ENCODE results near the gene PGP. TPM values are rescaled to one million over a fixed set of nuclear protein-coding genes. Genes with fewer than 3 reads are reported as not detected.
"Not testable (repeated sequence)": the region's sequence is repeated elsewhere in the genome, so short reads cannot be mapped to it uniquely, and the experiment has no call there.

PGP gene, protein sequence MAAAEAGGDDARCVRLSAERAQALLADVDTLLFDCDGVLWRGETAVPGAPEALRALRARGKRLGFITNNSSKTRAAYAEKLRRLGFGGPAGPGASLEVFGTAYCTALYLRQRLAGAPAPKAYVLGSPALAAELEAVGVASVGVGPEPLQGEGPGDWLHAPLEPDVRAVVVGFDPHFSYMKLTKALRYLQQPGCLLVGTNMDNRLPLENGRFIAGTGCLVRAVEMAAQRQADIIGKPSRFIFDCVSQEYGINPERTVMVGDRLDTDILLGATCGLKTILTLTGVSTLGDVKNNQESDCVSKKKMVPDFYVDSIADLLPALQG
- total RNA-seq (1 to 10 TPM; 8.1 to 8.5 TPM), total RNA-seq (7.3 to 54.6 (median 33.3) reads per million in 172 experiments)
- 13.0 TPM for polyA plus RNA-seq (2013, experiment 1 of 2)
- polyA plus RNA-seq (2013, experiment 2 of 2) = 11.4 TPM

DNA sequence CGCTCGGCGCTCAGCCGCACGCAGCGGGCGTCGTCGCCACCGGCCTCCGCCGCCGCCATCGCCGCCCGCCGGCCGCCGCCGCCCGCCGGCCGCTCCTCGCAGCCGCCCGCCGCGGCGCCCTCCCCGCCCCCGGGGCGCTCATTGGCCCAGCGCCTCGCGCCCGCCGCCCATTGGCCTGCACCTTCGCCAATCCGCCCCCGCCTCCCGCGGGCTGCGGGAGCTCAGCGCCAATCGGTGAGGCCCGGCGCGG is at the start of gene PGP:
PGP (minus strand) TSS at position 122 of the 250 bp plus-strand sequence; CDS start at position 59, 63 bp downstream.
- DNase-seq (no peak), ATAC-seq (ENCODE audit: poor library complexity) (peak; percentile 96)
- Histone ChIP-seq H3K27ac (ENCODE audit: low read depth in 1 of 2, low read length in 2 of 2) (peak within 1 kb of the TSS; percentile 64 to 73), H3K36me3 (ENCODE audit: insufficient read depth, low read length) (peaks cover under 1% of the 10 kb centered on the region), H3K4me1 (ENCODE audit: insufficient read depth, low read length) (peaks cover 25% of the 10 kb centered on the region), H3K27me3 (ENCODE audit: control insufficient read depth in 1 of 2, insufficient read depth in 2 of 2, low read length in 2 of 2) (no peaks in the 10 kb centered on the region), H3K9me3 (ENCODE audit: control insufficient read depth in 1 of 2, insufficient read depth in 1 of 2, low read length in 2 of 2) (no peaks in the 10 kb centered on the region), H3K4me3 (ENCODE audit: low read length) (peak within 1 kb of the TSS; percentile 76)
- ChIA-PET POLR2A (interaction anchor here (0.6 to 2.5 kb wide), 21 partner anchors 9 to 668 kb away, joined by 3 to 47 read pairs (median 4); partner anchors contain the start of genes AMDHD2, ATP6V0C, DNASE1L2 and E4F1), CTCF (interaction anchor here (0.7 to 1.4 kb wide), 3 partner anchors 20 to 74 kb away, joined by 3 to 5 read pairs (median 4); partner anchors contain the start of gene ECI1)
- intact Hi-C loops (cut with DNase I, micrococcal nuclease) = loop anchor here in 1 of 2 experiments (1.0 to 10.0 kb wide), 2 partner anchors 8 to 800 kb away; partner anchors contain the start of gene UNKL
- TF ChIP-seq, protein P1, sequence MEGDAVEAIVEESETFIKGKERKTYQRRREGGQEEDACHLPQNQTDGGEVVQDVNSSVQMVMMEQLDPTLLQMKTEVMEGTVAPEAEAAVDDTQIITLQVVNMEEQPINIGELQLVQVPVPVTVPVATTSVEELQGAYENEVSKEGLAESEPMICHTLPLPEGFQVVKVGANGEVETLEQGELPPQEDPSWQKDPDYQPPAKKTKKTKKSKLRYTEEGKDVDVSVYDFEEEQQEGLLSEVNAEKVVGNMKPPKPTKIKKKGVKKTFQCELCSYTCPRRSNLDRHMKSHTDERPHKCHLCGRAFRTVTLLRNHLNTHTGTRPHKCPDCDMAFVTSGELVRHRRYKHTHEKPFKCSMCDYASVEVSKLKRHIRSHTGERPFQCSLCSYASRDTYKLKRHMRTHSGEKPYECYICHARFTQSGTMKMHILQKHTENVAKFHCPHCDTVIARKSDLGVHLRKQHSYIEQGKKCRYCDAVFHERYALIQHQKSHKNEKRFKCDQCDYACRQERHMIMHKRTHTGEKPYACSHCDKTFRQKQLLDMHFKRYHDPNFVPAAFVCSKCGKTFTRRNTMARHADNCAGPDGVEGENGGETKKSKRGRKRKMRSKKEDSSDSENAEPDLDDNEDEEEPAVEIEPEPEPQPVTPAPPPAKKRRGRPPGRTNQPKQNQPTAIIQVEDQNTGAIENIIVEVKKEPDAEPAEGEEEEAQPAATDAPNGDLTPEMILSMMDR (IDR thresholded peaks at IDR 0.05) = no peak
- peaks cover 11% of the 10 kb centered on the region for H3K4me1 Mint-ChIP-seq (ENCODE audit: low read depth)
- peak within 1 kb of the TSS; percentile 71 for H3K27ac Mint-ChIP-seq
- no peaks in the 10 kb centered on the region for H3K9me3 Mint-ChIP-seq
- peak within 1 kb of the TSS; percentile 88 for H3K4me3 Mint-ChIP-seq
- H3K36me3 Mint-ChIP-seq (ENCODE audit: low read depth) = peaks cover 3% of the 10 kb centered on the region
- no peaks in the 10 kb centered on the region for H3K27me3 Mint-ChIP-seq

DNA sequence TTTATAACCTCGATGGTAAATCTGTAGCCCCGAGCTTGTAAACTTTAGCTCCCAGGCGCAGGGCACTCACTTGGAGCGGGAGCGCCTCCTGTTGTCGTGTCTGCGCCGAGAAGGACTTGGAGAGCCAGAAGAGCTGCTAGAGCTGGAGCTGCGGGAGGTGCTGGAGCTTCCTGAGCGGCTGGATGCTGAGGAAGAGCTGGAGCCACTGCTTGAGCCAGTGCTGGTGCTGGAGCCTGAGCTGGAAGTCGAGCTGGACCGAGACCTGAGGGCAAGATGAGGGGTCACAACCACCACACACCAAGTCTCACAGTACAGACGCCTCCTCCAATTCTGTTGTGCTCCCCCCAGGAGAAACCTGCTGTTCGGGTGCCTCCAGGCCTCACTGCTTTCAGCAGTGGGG is 48.4 kb upstream of the PGP start:
- CTCF ChIA-PET = interaction anchor here (0.8 kb wide), 1 partner anchor 11 kb away, joined by 4 read pairs; no protein-coding TSS in a partner anchor
- POLR2A ChIA-PET = interaction anchor here (2.9 kb wide), 1 partner anchor 11 kb away, joined by 13 read pairs; the partner anchor contains the start of gene ECI1
- peaks cover 90% of the 10 kb centered on the region for H3K36me3 Mint-ChIP-seq (ENCODE audit: low read depth)
- H3K27me3 Mint-ChIP-seq; ATAC-seq (ENCODE audit: poor library complexity); H3K9me3 Mint-ChIP-seq; intact Hi-C loops (cut with DNase I, micrococcal nuclease); H3K27ac Mint-ChIP-seq; H3K27ac ChIP-seq (ENCODE audit: low read depth in 1 of 2, low read length in 2 of 2); H3K9me3 ChIP-seq (ENCODE audit: control insufficient read depth in 1 of 2, insufficient read depth in 1 of 2, low read length in 2 of 2); H3K27me3 ChIP-seq (ENCODE audit: control insufficient read depth in 1 of 2, insufficient read depth in 2 of 2, low read length in 2 of 2); H3K4me3 ChIP-seq (ENCODE audit: low read length): not testable (repeated sequence)
- H3K4me1 Mint-ChIP-seq (ENCODE audit: low read depth) = peaks cover 29% of the 10 kb centered on the region
- H3K36me3 ChIP-seq (ENCODE audit: insufficient read depth, low read length) = peaks cover 53% of the 10 kb centered on the region
- peak overlapping the region; percentile 7 for H3K4me3 Mint-ChIP-seq
- DNase-seq = peak in 1 of 14 experiments; percentile 1
- H3K4me1 ChIP-seq (ENCODE audit: insufficient read depth, low read length) = peaks cover 19% of the 10 kb centered on the region

DNA sequence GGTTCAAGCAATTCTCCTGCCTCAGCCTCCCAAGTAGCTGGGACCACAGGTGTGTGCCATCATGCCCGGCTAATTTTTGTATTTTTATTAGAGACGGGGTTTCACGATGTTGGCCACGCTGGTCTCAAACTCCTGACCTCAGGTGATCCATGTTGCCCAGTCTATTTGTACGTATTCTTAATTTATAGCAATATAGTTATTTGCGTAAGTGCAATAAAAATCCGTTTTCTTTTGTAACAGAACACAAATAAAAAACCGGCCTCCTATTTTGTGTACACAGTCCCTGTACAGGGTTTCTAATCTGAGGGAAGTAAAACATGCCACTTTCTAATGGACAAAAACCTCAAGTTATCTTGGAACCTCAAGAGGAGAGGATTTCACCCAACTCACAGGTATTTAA is 45.6 kb upstream of the PGP start:
- Mint-ChIP-seq H3K4me3 (no peak overlapping the region), H3K27me3 (no peaks in the 10 kb centered on the region), H3K9me3 (no peaks in the 10 kb centered on the region), H3K27ac (no peak overlapping the region), H3K4me1 (ENCODE audit: low read depth) (peaks cover 9% of the 10 kb centered on the region), H3K36me3 (ENCODE audit: low read depth) (peaks cover 96% of the 10 kb centered on the region)
- DNase-seq (no peak), ATAC-seq (ENCODE audit: poor library complexity) (no peak)
- ChIA-PET POLR2A (no interaction called here), CTCF (interaction anchor here (0.7 kb wide), 1 partner anchor 120 kb away, joined by 3 read pairs; no protein-coding TSS in a partner anchor)
- H3K9me3 ChIP-seq (ENCODE audit: control insufficient read depth in 1 of 2, insufficient read depth in 1 of 2, low read length in 2 of 2) = no peaks in the 10 kb centered on the region
- TF ChIP-seq, protein P1 (IDR thresholded peaks at IDR 0.05) = no peak
- H3K27ac ChIP-seq (ENCODE audit: low read depth in 1 of 2, low read length in 2 of 2) = no peak overlapping the region
- peaks cover 81% of the 10 kb centered on the region for H3K36me3 ChIP-seq (ENCODE audit: insufficient read depth, low read length)
- intact Hi-C loops (cut with DNase I, micrococcal nuclease) = no loop called here
- no peak overlapping the region for H3K4me3 ChIP-seq (ENCODE audit: low read length)
- H3K4me1 ChIP-seq (ENCODE audit: insufficient read depth, low read length) = peaks cover 3% of the 10 kb centered on the region
- H3K27me3 ChIP-seq (ENCODE audit: control insufficient read depth in 1 of 2, insufficient read depth in 2 of 2, low read length in 2 of 2) = no peaks in the 10 kb centered on the region

DNA sequence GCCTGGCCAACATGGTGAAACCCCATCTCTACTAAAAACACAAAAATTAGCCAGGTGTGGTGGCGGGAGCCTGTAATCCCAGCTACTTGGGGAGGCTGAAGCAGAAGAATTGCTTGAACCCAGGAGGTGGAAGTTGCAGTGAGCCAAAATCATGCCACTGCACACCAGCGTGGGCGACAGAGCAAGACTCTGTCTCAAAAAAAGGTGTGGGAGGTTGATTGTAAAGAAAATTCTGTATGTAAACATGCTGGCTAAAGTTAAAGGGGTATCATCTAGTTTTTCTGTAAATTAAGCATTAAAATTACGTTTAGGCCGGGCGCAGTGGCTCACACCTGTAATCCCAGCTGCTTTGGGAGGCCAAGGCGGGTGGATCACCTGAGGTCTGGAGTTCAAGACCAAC is 43.9 kb upstream of the PGP start:
- intact Hi-C loops (cut with DNase I, micrococcal nuclease) = loop anchor here in 1 of 2 experiments (10.0 kb wide), 1 partner anchor 234 kb away; the partner anchor contains the start of gene NHERF2
- H3K27ac Mint-ChIP-seq, H3K9me3 Mint-ChIP-seq: not testable (repeated sequence)

More for the DNA sequence above, 43.9 kb upstream of the PGP start:
- H3K4me1 Mint-ChIP-seq (ENCODE audit: low read depth); H3K27ac ChIP-seq (ENCODE audit: low read depth in 1 of 2, low read length in 2 of 2); H3K27me3 ChIP-seq (ENCODE audit: control insufficient read depth in 1 of 2, insufficient read depth in 2 of 2, low read length in 2 of 2); ATAC-seq (ENCODE audit: poor library complexity); H3K4me3 ChIP-seq (ENCODE audit: low read length); H3K4me1 ChIP-seq (ENCODE audit: insufficient read depth, low read length); H3K9me3 ChIP-seq (ENCODE audit: control insufficient read depth in 1 of 2, insufficient read depth in 1 of 2, low read length in 2 of 2); CTCF ChIA-PET; POLR2A ChIA-PET; H3K4me3 Mint-ChIP-seq; DNase-seq; H3K27me3 Mint-ChIP-seq: not testable (repeated sequence)
- peaks cover 94% of the 10 kb centered on the region for H3K36me3 Mint-ChIP-seq (ENCODE audit: low read depth)
- H3K36me3 ChIP-seq (ENCODE audit: insufficient read depth, low read length) = peaks cover 77% of the 10 kb centered on the region
